Tibial artery (tissue), 4 donors: Measurements from ENCODE around the gene TNS3.

ENCODE experiments used
- DNase-seq, 2 donors: peaks; one replicate each; pipeline ENCODE4 v3.0.0-alpha.2; 2019
- H3K27ac ChIP-seq, 2 donors: fragments of 200-600 bp; sonication (generic) in 1 of 2; 1 replicate in 1 of 2; 2 replicates in 1 of 2; pipeline ENCODE4 v1.5.1; 2018 to 2019; ENCODE audit warnings: mild to moderate bottlenecking in 1 of 2
- H3K27me3 ChIP-seq, 2 donors: fragments of 200-600 bp; sonication (generic) in 1 of 2; one replicate each; pipeline versions ENCODE4 v1.5.1 to v1.6.0; 2016 to 2019
- H3K36me3 ChIP-seq, 3 donors: fragments of 200-600 bp; sonication (generic) in 2 of 3; one replicate each; pipeline ENCODE4 v1.5.1; 2016 to 2019; ENCODE audit warnings: mild to moderate bottlenecking in 2 of 3
- H3K4me1 ChIP-seq, 4 donors: fragments of 200-600 bp; sonication (generic) in 2 of 4; 1 replicate in 3 of 4; 2 replicates in 1 of 4; pipeline ENCODE4 v1.5.1; 2016 to 2019
- H3K4me3 ChIP-seq, 2 donors: fragments of 200-600 bp; sonication (generic) in 1 of 2; 1 replicate in 1 of 2; 2 replicates in 1 of 2; pipeline ENCODE4 v1.5.1; 2018 to 2019; ENCODE audit warnings: mild to moderate bottlenecking in 2 of 2
- H3K9me3 ChIP-seq, 3 donors: fragments of 200-600 bp; sonication (generic) in 1 of 3; one replicate each; pipeline ENCODE4 v1.5.1; 2016 to 2019
- intact Hi-C: fragments of 100-400 bp; cut with DNase I; formaldehyde crosslinking; loops from one replicate; pipeline ENCODE4 v1.15.0; 2023; ENCODE audit warnings: low total_unique reads
- TF ChIP-seq, protein P1 (sequence below), 2 experiments: fragments of 200-600 bp in 1 of 2; fragments of 450-650 bp in 1 of 2; IDR thresholded peaks; one replicate each; pipeline ENCODE4 v1.5.1; 2017 to 2019; ENCODE audit warnings: antibody characterized with exemption in 2 of 2, mild to moderate bottlenecking in 1 of 2, moderate library complexity in 1 of 2

Gene TNS3

DNA sequence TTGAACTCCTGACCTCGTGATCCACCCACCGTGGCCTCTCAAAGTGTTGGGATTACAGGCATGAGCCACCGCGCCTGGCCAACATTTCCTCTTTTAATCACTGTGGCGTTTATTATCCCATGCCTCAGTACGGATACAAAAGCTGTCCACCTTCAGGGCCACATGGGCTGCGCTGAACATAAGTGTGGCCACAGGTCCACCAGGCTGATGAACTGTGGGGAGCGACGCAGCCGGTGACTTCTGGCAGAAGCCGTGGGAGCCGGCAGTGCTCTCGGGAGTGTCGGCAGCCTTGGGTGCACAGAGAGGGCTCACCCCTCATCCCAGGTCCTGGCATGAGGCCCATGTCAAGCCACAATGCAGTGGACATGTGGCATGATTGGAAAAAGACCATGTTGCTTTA lies 223.6 kb downstream of the TNS3 start:
- no peak for DNase-seq
- TF ChIP-seq, protein P1, sequence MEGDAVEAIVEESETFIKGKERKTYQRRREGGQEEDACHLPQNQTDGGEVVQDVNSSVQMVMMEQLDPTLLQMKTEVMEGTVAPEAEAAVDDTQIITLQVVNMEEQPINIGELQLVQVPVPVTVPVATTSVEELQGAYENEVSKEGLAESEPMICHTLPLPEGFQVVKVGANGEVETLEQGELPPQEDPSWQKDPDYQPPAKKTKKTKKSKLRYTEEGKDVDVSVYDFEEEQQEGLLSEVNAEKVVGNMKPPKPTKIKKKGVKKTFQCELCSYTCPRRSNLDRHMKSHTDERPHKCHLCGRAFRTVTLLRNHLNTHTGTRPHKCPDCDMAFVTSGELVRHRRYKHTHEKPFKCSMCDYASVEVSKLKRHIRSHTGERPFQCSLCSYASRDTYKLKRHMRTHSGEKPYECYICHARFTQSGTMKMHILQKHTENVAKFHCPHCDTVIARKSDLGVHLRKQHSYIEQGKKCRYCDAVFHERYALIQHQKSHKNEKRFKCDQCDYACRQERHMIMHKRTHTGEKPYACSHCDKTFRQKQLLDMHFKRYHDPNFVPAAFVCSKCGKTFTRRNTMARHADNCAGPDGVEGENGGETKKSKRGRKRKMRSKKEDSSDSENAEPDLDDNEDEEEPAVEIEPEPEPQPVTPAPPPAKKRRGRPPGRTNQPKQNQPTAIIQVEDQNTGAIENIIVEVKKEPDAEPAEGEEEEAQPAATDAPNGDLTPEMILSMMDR (IDR thresholded peaks at IDR 0.05) = no peak
- no peak overlapping the region for H3K4me3 ChIP-seq
- H3K9me3 ChIP-seq = no peaks in the 10 kb centered on the region
- H3K27ac ChIP-seq = no peak overlapping the region
- intact Hi-C loops = no loop called here
- peaks cover 0 to 11% (median 0%) of the 10 kb centered on the region in 4 donors for H3K4me1 ChIP-seq
- H3K36me3 ChIP-seq = no peaks in the 10 kb centered on the region
- H3K27me3 ChIP-seq = no peaks in the 10 kb centered on the region

DNA sequence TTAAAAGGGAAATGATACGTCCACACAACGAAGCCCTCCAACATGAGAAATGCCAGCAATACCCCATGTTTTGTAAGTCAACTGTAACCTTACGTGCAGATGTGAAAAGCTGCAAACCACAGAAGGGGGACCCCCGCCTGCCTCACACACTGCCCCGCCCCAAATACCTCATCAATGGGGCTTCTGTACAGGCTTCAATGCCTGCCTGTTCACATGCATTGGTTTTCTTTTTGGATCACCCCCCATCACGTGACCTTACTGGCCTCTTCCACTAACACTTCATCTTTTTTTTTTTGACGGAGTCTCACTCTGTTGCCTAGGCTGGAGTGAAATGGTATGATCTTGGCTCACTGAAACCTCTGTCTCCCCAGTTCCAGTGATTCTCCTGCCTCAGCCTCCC lies 224.0 kb downstream of the TNS3 start:
- Histone ChIP-seq H3K27ac (no peak overlapping the region), H3K27me3 (no peaks in the 10 kb centered on the region), H3K9me3 (no peaks in the 10 kb centered on the region), H3K4me1 (peaks cover 0 to 11% (median 0%) of the 10 kb centered on the region in 4 donors), H3K4me3 (no peak overlapping the region), H3K36me3 (no peaks in the 10 kb centered on the region)
- no peak for DNase-seq
- TF ChIP-seq, protein P1 (IDR thresholded peaks at IDR 0.05) = no peak
- intact Hi-C loops = no loop called here

DNA sequence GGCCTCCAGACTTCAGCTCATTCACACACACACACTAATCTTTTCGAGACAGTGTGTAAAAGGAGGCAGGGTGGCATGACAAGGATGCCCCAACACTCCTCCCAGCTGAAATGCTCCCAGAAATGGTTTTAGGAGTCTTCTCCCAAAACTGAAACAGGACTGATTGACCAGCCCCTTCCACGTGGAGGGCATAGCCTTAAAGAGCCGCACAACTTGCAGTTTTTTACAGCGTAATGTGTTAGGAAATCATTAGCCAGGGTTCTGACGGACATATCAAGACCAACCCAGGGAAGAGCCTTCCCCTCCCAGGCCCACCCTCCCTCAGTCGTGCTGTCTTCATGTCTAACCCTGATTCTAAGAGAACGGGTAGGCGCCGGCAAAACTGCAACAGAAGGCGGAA lies 224.6 kb downstream of the TNS3 start:
- H3K36me3 ChIP-seq = no peaks in the 10 kb centered on the region
- DNase-seq = no peak
- H3K27ac ChIP-seq = no peak overlapping the region
- intact Hi-C loops = no loop called here
- peaks cover 0 to 11% (median 0%) of the 10 kb centered on the region in 4 donors for H3K4me1 ChIP-seq
- no peaks in the 10 kb centered on the region for H3K27me3 ChIP-seq
- H3K4me3 ChIP-seq = no peak overlapping the region
- no peaks in the 10 kb centered on the region for H3K9me3 ChIP-seq
- TF ChIP-seq, protein P1 (IDR thresholded peaks at IDR 0.05) = no peak

DNA sequence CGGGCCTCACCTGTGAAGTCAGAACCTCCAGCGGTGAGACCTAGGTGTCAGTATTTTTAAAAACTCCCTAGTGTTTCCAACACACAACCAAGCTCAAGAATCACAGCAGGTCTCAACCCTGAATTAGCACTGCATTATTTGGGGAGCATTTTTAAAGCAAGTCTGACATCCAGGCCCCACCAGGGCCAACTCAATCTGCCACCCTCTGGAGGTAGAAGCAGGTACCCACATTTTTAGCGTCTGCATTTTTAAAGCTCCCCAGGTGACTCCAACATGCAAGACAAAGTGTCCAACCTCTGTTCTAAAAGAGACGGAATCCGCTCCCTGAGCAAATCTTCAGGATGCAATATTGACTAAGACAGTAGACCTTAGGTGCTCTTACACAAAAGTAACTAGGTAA lies 225.7 kb downstream of the TNS3 start:
- Histone ChIP-seq H3K9me3 (no peaks in the 10 kb centered on the region), H3K36me3 (no peaks in the 10 kb centered on the region), H3K4me3 (no peak overlapping the region), H3K27me3 (no peaks in the 10 kb centered on the region), H3K4me1 (peaks cover 0 to 2% (median 0%) of the 10 kb centered on the region in 4 donors), H3K27ac (no peak overlapping the region)
- no peak for DNase-seq
- TF ChIP-seq, protein P1 (IDR thresholded peaks at IDR 0.05) = no peak
- intact Hi-C loops = no loop called here

DNA sequence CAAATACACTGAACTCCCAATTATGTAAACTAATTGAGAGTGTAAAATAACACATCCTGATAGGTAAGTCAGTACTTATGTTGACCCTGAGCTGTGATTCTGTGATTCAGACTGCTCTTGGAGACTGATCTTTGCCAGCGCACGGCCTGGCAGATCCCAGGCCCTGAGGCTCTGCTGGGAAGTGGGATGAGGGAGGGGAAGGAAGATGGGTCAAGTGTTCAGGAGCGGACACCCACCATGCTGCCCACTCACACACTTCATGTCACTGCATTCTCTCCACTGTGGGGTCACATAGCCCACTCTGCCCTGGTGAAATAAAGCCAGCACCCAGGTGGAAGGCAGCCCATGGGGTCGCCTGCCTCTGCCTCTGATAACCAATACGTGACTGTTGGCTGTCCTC lies 226.2 kb downstream of the TNS3 start:
- no peaks in the 10 kb centered on the region for H3K27me3 ChIP-seq
- no peak overlapping the region for H3K4me3 ChIP-seq
- TF ChIP-seq, protein P1 (IDR thresholded peaks at IDR 0.05) = no peak
- intact Hi-C loops = no loop called here
- no peaks in the 10 kb centered on the region for H3K4me1 ChIP-seq
- no peak overlapping the region for H3K27ac ChIP-seq
- H3K9me3 ChIP-seq = no peaks in the 10 kb centered on the region
- no peaks in the 10 kb centered on the region for H3K36me3 ChIP-seq
- no peak for DNase-seq
